SK-N-SH (cell line): ENCODE measurements around the gene CACNG5. TPM values are rescaled to one million over a fixed set of nuclear protein-coding genes. Genes with fewer than 3 reads are reported as not detected.

Source experiments
- CTCF ChIA-PET: fragments of 300-600, 350-600 bp; formaldehyde crosslinking; extraction: SDS; loops from one replicate; lab custom pipeline; 2021; lab: Yijun Ruan, JAX
- POLR2A ChIA-PET: fragments of 350-600 bp; sonication (Branson Sonifier 250); formaldehyde crosslinking; extraction: SDS; loops from one replicate; lab custom pipeline; 2020; ENCODE audit warnings: antibody characterized with exemption, inconsistent platforms; lab: Yijun Ruan, JAX
- DNase-seq: peaks from one replicate; pipeline ENCODE4 v3.0.0; 2012
- H2AFZ ChIP-seq: fragments of 200-600 bp; sonication (generic); 2 replicates; pipeline ENCODE4 v1.8.1; 2016; ENCODE audit warnings: antibody characterized with exemption, mild to moderate bottlenecking, low read depth
- H3F3A ChIP-seq: fragments of 200-600 bp; sonication (generic); replicated peaks from 2 replicates; pipeline ENCODE3; 2016; ENCODE audit warnings: antibody characterized with exemption, mild to moderate bottlenecking; ENCODE audit not compliant: insufficient read depth
- H3K27ac ChIP-seq, 2 experiments: fragments of 200-500 bp in 1 of 2; fragments of 200-600 bp in 1 of 2; sonication (Bioruptor generic) in 1 of 2; sonication (generic), shearing (Covaris generic) in 1 of 2; 2 replicates each; pipeline versions ENCODE4 v1.5.1 to v1.6.1; 2014 to 2016; ENCODE audit warnings: low read depth in 2 of 2, inconsistent platforms in 1 of 2, low read length in 1 of 2, mild to moderate bottlenecking in 1 of 2, mixed read lengths in 1 of 2
- H3K27me3 ChIP-seq: fragments of 200-600 bp; sonication (generic), shearing (Covaris generic); 2 replicates; pipeline ENCODE4 v1.6.1; 2016; ENCODE audit warnings: mixed run types; ENCODE audit not compliant: insufficient read depth
- H3K36me3 ChIP-seq, 2 experiments: fragments of 200-500 bp in 1 of 2; fragments of 200-600 bp in 1 of 2; sonication (Bioruptor generic) in 1 of 2; sonication (generic) in 1 of 2; replicated peaks in 1 of 2; 2 replicates each; pipeline versions ENCODE3 to v1.5.1; 2014 to 2016; ENCODE audit warnings: low read length in 1 of 2, mild to moderate bottlenecking in 1 of 2; ENCODE audit not compliant: insufficient read depth in 2 of 2, control insufficient read depth in 1 of 2
- H3K4me1 ChIP-seq, 2 experiments: fragments of 200-500 bp in 1 of 2; fragments of 200-600 bp in 1 of 2; sonication (Bioruptor generic) in 1 of 2; sonication (generic), shearing (Covaris generic) in 1 of 2; 2 replicates each; pipeline versions ENCODE4 v1.5.1 to v1.6.1; 2014 to 2016; ENCODE audit warnings: low read depth in 1 of 2, low read length in 1 of 2, mixed run types in 1 of 2; ENCODE audit not compliant: insufficient read depth in 2 of 2, control insufficient read depth in 1 of 2
- H3K4me2 ChIP-seq: fragments of 200-600 bp; sonication (generic), shearing (Covaris generic); 2 replicates; pipeline ENCODE4 v1.6.1; 2017; ENCODE audit warnings: mixed run types
- H3K4me3 ChIP-seq, 2 experiments: fragments of 200-500 bp in 1 of 2; fragments of 200-600 bp in 1 of 2; sonication (Bioruptor generic) in 1 of 2; sonication (generic), shearing (Covaris generic) in 1 of 2; 2 replicates each; pipeline versions ENCODE4 v1.5.1 to v1.8.1; 2014 to 2016; ENCODE audit warnings: low read depth in 2 of 2, inconsistent platforms in 1 of 2, low read length in 1 of 2, mild to moderate bottlenecking in 1 of 2, mixed read lengths in 1 of 2, moderate library complexity in 1 of 2
- H3K79me2 ChIP-seq: fragments of 200-600 bp; sonication (generic); 2 replicates; pipeline ENCODE4 v1.8.1; 2017; ENCODE audit warnings: mild to moderate bottlenecking; ENCODE audit not compliant: insufficient read depth
- H3K9ac ChIP-seq: fragments of 200-600 bp; sonication (generic); 2 replicates; pipeline ENCODE4 v1.6.1; 2017; ENCODE audit warnings: mixed run types
- H3K9me2 ChIP-seq: fragments of 200-600 bp; sonication (generic); 2 replicates; pipeline ENCODE4 v1.6.1; 2017; ENCODE audit warnings: mixed run types
- H3K9me3 ChIP-seq: fragments of 200-600 bp; sonication (generic); 2 replicates; pipeline ENCODE4 v1.6.1; 2017; ENCODE audit warnings: mixed run types, mild to moderate bottlenecking, moderate library complexity
- H4K20me1 ChIP-seq: fragments of 200-600 bp; sonication (generic); 2 replicates; pipeline ENCODE4 v1.6.1; 2017; ENCODE audit warnings: mild to moderate bottlenecking, mixed run types; ENCODE audit not compliant: insufficient read depth
- CTCF ChIP-seq: fragments of 200-600 bp; sonication (generic); IDR thresholded peaks from 2 replicates; pipeline ENCODE4 v1.6.1; 2017; ENCODE audit warnings: antibody characterized with exemption, mild to moderate bottlenecking, moderate library complexity
- IRF3 ChIP-seq: fragments of 150-350 bp; IDR thresholded peaks from 2 replicates; pipeline ENCODE4 v1.6.1; 2016; ENCODE audit warnings: mild to moderate bottlenecking, low read depth, low read length
- JUND ChIP-seq: IDR thresholded peaks from 2 replicates; pipeline ENCODE4 v1.4.0; 2012
- MXI1 ChIP-seq: IDR thresholded peaks from 2 replicates; pipeline ENCODE4 v1.6.1; 2012; ENCODE audit warnings: mild to moderate bottlenecking, low read depth, low read length, improper control_type of control experiment
- NFIC ChIP-seq: IDR thresholded peaks from 2 replicates; pipeline ENCODE4 v1.4.0; 2012; ENCODE audit warnings: borderline replicate concordance
- NRF1 ChIP-seq: IDR thresholded peaks from 2 replicates; pipeline ENCODE4 v1.6.1; 2012; ENCODE audit warnings: low read depth, mild to moderate bottlenecking, low read length
- RFX5 ChIP-seq: IDR thresholded peaks from 2 replicates; pipeline ENCODE4 v1.6.1; 2012; ENCODE audit warnings: mild to moderate bottlenecking, improper control_type of control experiment, low read length
- USF1 ChIP-seq: IDR thresholded peaks from 2 replicates; pipeline ENCODE4 v1.4.0; 2012; ENCODE audit warnings: low read depth, borderline replicate concordance
- YY1 ChIP-seq: IDR thresholded peaks from 2 replicates; pipeline ENCODE4 v1.4.0; 2012; ENCODE audit warnings: low read depth, mild to moderate bottlenecking
- WGBS: methylation state at CpG from one replicate; pipeline ENCODE4 v1.1.6; 2017; ENCODE audit warnings: low lambda C conversion rate; 5-methylcytosine and 5-hydroxymethylcytosine counted together
- polyA plus RNA-seq, 3 experiments: library from polyadenylated mRNA; depleted of rRNA; stranded (reverse); fragments of >200 nt; gene quantifications; 2 replicates each; pipeline ENCODE4 v1.2.3, GENCODE V29; 2012

CACNG5 gene
- polyA plus RNA-seq, 1 of the 3 experiments (the other 2 are of a cell fraction): 0.10 TPM

GRCh38 chr17:66865151-66865550 is 30.2 kb downstream of the CACNG5 start:
- ChIA-PET CTCF (interaction anchor here (1.0 to 2.0 kb wide), 2 partner anchors 26 to 138 kb away, joined by 3 to 4 read pairs; no protein-coding TSS in a partner anchor), POLR2A (no interaction called here)
- Histone ChIP-seq H3K79me2 (no peaks in the 10 kb centered on the region), H2AFZ (no peak overlapping the region), H3K9me2 (no peaks in the 10 kb centered on the region), H3K9me3 (no peaks in the 10 kb centered on the region), H3K27me3 (peaks cover 12% of the 10 kb centered on the region; the same call in 1 of the 2 replicates), H3K4me2 (no peak overlapping the region), H3F3A (no peaks in the 10 kb centered on the region), H3K9ac (no peak overlapping the region), H3K27ac (no peak overlapping the region), H4K20me1 (no peaks in the 10 kb centered on the region), H3K36me3 (no peaks in the 10 kb centered on the region), H3K4me3 (no peak overlapping the region), H3K4me1 (no peaks in the 10 kb centered on the region)
- no peak for DNase-seq
- TF ChIP-seq NFIC: no peak
- TF ChIP-seq YY1: no peak
- no peak for TF ChIP-seq JUND
- TF ChIP-seq USF1: no peak
- WGBS: 37% methylated on average over 1 of the region's 1 CpG

GRCh38 chr17:66873962-66874361 is 39.0 kb downstream of the CACNG5 start:
- Histone ChIP-seq H3F3A (no peaks in the 10 kb centered on the region), H3K9ac (no peak overlapping the region), H3K36me3 (no peaks in the 10 kb centered on the region), H2AFZ (no peak overlapping the region), H3K4me1 (no peaks in the 10 kb centered on the region), H3K9me3 (no peaks in the 10 kb centered on the region), H3K27ac (no peak overlapping the region), H3K27me3 (peaks cover 26% of the 10 kb centered on the region; the same call in 1 of the 2 replicates), H3K4me3 (no peak overlapping the region), H3K79me2 (no peaks in the 10 kb centered on the region), H3K4me2 (no peak overlapping the region), H4K20me1 (no peaks in the 10 kb centered on the region), H3K9me2 (no peaks in the 10 kb centered on the region)
- ChIA-PET POLR2A (no interaction called here), CTCF (interaction anchor here (1.1 to 2.6 kb wide), 3 partner anchors 14 to 146 kb away, joined by 4 to 8 read pairs (median 7); no protein-coding TSS in a partner anchor)
- TF ChIP-seq IRF3 (no peak), RFX5 (no peak), MXI1 (no peak)
- no peak for DNase-seq
- WGBS: 24% methylated on average over 2 of the region's 2 CpGs

GRCh38 chr17:66884931-66885330 is 50.0 kb downstream of the CACNG5 start:
- Histone ChIP-seq H3F3A (no peaks in the 10 kb centered on the region), H3K79me2 (no peaks in the 10 kb centered on the region), H3K9me3 (no peaks in the 10 kb centered on the region), H3K9ac (no peak overlapping the region), H3K27me3 (0 out of 2 replicates have a peak, but pooled peaks cover 7% of the 10 kb centered on the region), H3K4me2 (no peak overlapping the region), H3K4me3 (no peak overlapping the region), H2AFZ (no peak overlapping the region), H3K27ac (no peak overlapping the region), H3K36me3 (no peaks in the 10 kb centered on the region), H4K20me1 (no peaks in the 10 kb centered on the region), H3K9me2 (no peaks in the 10 kb centered on the region), H3K4me1 (peaks cover 0 to 11% of the 10 kb centered on the region in 2 experiments; a peak in 1 of 4 replicates)
- CTCF ChIA-PET: interaction anchor here (0.9 to 1.9 kb wide), 3 partner anchors 8 to 157 kb away, joined by 3 to 12 read pairs (median 5); no protein-coding TSS in a partner anchor
- 82% methylated on average over 12 of the region's 16 CpGs for WGBS
- POLR2A ChIA-PET: no interaction called here
- TF ChIP-seq IRF3: no peak
- TF ChIP-seq NRF1: no peak
- TF ChIP-seq CTCF: no peak
- DNase-seq: no peak
